ENCODE results near the gene PHACTR3. TPM values are rescaled to one million over a fixed set of nuclear protein-coding genes. Genes with fewer than 3 reads are reported as not detected.

The PHACTR3 gene
- total RNA-seq, 4 donors from 2014 or later: 5.4 to 15.9 (median 10.0) TPM

DNA sequence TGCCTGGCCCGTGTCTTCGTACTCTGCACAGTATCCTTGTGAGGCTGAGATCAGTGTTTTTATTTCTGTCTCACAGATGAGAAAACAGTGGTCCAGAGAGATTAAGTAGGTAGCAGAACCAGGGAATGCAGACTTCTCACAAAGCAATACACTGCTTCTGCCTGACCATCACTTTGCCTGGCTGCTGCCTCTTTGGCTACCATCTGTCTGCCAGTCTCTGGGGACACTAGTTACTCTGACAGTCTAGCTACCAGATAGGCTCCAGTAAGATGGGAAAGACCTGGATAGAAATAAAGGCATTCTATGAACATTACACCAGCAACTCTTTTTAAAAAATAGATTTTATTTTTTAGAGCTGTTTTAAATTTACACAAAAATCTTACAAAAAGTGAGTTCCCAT, 96.9 kb downstream of the PHACTR3 start:
- Histone ChIP-seq H3K4me1 (no peaks in the 10 kb centered on the region), H3K27ac (no peak overlapping the region), H3K27me3 (no peaks in the 10 kb centered on the region), H3K9me3 (peaks cover 0 to 3% (median 0%) of the 10 kb centered on the region in 4 donors), H3K36me3 (no peaks in the 10 kb centered on the region), H3K4me3 (no peak overlapping the region)
- 63% methylated on average over 2 of the region's 2 CpGs for WGBS, 2 donors
- no peak for DNase-seq (ENCODE audit: low spot score in 2 of 2)
- TF ChIP-seq EP300 (IDR thresholded peaks at IDR 0.05) (no peak), POLR2A (IDR thresholded peaks at IDR 0.05) (no peak)
- TF ChIP-seq, protein P1, sequence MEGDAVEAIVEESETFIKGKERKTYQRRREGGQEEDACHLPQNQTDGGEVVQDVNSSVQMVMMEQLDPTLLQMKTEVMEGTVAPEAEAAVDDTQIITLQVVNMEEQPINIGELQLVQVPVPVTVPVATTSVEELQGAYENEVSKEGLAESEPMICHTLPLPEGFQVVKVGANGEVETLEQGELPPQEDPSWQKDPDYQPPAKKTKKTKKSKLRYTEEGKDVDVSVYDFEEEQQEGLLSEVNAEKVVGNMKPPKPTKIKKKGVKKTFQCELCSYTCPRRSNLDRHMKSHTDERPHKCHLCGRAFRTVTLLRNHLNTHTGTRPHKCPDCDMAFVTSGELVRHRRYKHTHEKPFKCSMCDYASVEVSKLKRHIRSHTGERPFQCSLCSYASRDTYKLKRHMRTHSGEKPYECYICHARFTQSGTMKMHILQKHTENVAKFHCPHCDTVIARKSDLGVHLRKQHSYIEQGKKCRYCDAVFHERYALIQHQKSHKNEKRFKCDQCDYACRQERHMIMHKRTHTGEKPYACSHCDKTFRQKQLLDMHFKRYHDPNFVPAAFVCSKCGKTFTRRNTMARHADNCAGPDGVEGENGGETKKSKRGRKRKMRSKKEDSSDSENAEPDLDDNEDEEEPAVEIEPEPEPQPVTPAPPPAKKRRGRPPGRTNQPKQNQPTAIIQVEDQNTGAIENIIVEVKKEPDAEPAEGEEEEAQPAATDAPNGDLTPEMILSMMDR (IDR thresholded peaks at IDR 0.05): no peak

GRCh38 chr20:59703046-59703445, 98.7 kb downstream of the PHACTR3 start:
- Histone ChIP-seq H3K27ac (no peak overlapping the region), H3K4me3 (no peak overlapping the region), H3K27me3 (no peaks in the 10 kb centered on the region), H3K4me1 (no peaks in the 10 kb centered on the region), H3K9me3 (peaks cover 0 to 3% (median 0%) of the 10 kb centered on the region in 4 donors), H3K36me3 (no peaks in the 10 kb centered on the region)
- WGBS, 2 donors: 72 to 77% methylated on average over 5 of the region's 5 CpGs
- no peak for DNase-seq (ENCODE audit: low spot score in 2 of 2)
- TF ChIP-seq, protein P1 (IDR thresholded peaks at IDR 0.05): no peak
- TF ChIP-seq EP300 (IDR thresholded peaks at IDR 0.05) (no peak), POLR2A (IDR thresholded peaks at IDR 0.05) (no peak)

DNA sequence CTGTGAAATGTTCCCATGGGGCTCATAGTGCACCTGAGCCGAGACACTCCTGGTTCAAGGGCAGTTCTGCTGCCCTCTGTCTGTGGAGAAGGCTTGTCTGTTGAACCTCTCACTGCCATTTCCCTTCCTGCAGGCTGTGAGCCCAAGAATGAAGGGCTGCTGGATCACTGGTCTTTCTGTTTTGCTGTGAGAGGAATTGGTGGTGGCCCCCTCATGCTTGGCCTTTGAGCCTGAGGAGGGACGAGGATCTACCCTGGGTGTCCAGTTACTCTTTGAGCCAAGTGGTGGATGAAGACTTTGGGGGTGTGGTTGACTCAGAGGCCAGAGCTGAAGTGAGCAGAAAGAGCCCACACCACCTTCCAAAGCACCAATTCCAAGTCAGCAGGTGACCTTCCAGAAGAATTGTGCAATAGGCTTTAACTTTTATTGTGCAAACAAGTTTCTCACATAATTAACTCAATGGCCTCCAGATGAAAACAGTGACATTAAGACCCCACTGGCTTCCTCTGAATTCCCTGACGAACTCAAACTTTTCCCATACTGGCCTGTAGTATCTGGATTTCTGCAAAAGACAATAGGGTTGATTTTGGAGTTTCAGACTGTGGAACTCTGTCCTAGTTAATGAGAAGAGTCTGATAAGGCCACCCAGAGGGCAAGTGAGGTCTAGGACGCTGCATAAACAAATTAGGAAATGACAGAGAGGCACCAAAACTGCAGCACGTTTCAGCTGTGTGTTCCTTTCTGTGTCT, 101.5 kb downstream of the PHACTR3 start:
- WGBS, 2 donors: 22 to 23% methylated on average over 4 to 5 of the region's 5 CpGs
- H3K27ac ChIP-seq: no peak overlapping the region
- no peaks in the 10 kb centered on the region for H3K4me1 ChIP-seq
- no peak overlapping the region for H3K4me3 ChIP-seq
- H3K27me3 ChIP-seq: no peaks in the 10 kb centered on the region
- no peaks in the 10 kb centered on the region for H3K36me3 ChIP-seq
- H3K9me3 ChIP-seq: peaks cover 0 to 3% (median 0%) of the 10 kb centered on the region in 4 donors
- TF ChIP-seq, protein P1 (IDR thresholded peaks at IDR 0.05): no peak
- no peak for TF ChIP-seq EP300 (IDR thresholded peaks at IDR 0.05)
- TF ChIP-seq POLR2A (IDR thresholded peaks at IDR 0.05): no peak
- DNase-seq (ENCODE audit: low spot score in 2 of 2): no peak

DNA sequence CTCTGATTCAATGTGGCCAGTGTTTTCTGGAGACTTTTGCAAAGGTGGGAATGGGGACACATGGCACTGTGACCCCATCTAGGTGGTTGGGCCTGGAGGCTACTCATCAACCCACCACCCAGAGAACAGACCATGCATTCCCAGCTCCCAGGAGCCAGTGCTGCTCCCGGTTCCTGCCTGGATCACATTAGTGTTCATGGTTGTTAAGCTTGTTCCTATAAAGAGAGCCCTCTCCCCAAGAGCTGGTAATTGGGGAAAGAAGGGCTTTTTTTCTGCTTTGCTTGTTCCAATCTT, 102.0 kb downstream of the PHACTR3 start:
- TF ChIP-seq POLR2A (IDR thresholded peaks at IDR 0.05): no peak
- TF ChIP-seq, protein P1 (IDR thresholded peaks at IDR 0.05): no peak
- no peak for TF ChIP-seq EP300 (IDR thresholded peaks at IDR 0.05)
- 0 to 12% methylated on average over 1 of the region's 1 CpG for WGBS, 2 donors
- Histone ChIP-seq H3K27ac (no peak overlapping the region), H3K4me3 (no peak overlapping the region), H3K4me1 (no peaks in the 10 kb centered on the region), H3K9me3 (peaks cover 0 to 3% (median 0%) of the 10 kb centered on the region in 4 donors), H3K27me3 (no peaks in the 10 kb centered on the region), H3K36me3 (no peaks in the 10 kb centered on the region)
- no peak for DNase-seq (ENCODE audit: low spot score in 2 of 2)

GRCh38 chr20:59708326-59708725, 104.0 kb downstream of the PHACTR3 start:
- Histone ChIP-seq H3K9me3 (peaks cover 0 to 19% (median 0%) of the 10 kb centered on the region in 4 donors), H3K27me3 (no peaks in the 10 kb centered on the region), H3K27ac (no peak overlapping the region), H3K4me1 (no peaks in the 10 kb centered on the region), H3K36me3 (no peaks in the 10 kb centered on the region), H3K4me3 (no peak overlapping the region)
- no peak for TF ChIP-seq EP300 (IDR thresholded peaks at IDR 0.05)
- TF ChIP-seq, protein P1 (IDR thresholded peaks at IDR 0.05): no peak
- no peak for TF ChIP-seq POLR2A (IDR thresholded peaks at IDR 0.05)
- no peak for DNase-seq (ENCODE audit: low spot score in 2 of 2)
- 77 to 87% methylated on average over 6 of the region's 6 CpGs for WGBS, 2 donors

Data from tibial nerve (tissue), 4 donors.